Stimulated activated effector memory CD8-positive, alpha-beta T cell treated with anti-CD3 and anti-CD28 coated beads, Interleukin-12 subunit alpha, Interleukin-12 subunit beta, amount 100 ng/mL, for 72 hours (primary cell): ENCODE results near the gene ZNF662.
A peak's percentile ranks its signal among the peaks of the same experiment; 100 is the strongest.

ENCODE experiments used
- ATAC-seq: fragments of 150-1000 bp; cut with Tn5 transposase; 2 replicates; pipeline ENCODE4 v1.10.0; 2021
- DNase-seq, 2 donors: peaks; one replicate each; pipeline ENCODE4 v3.0.0; 2021 to 2022; ENCODE audit warnings: low spot score in 2 of 2
- H3K27ac Mint-ChIP-seq: one replicate; pipeline ENCODE4 v1.8.0; 2022; ENCODE audit warnings: mild to moderate bottlenecking, mixed read lengths
- H3K36me3 Mint-ChIP-seq: one replicate; pipeline ENCODE4 v1.8.0; 2022; ENCODE audit warnings: mild to moderate bottlenecking, mixed read lengths
- H3K4me1 Mint-ChIP-seq: one replicate; pipeline ENCODE4 v1.8.0; 2022; ENCODE audit warnings: mixed read lengths
- H3K4me3 Mint-ChIP-seq: one replicate; pipeline ENCODE4 v1.8.0; 2022; ENCODE audit warnings: mild to moderate bottlenecking, mixed read lengths
- H3K9me3 Mint-ChIP-seq: one replicate; pipeline ENCODE4 v1.8.0; 2022; ENCODE audit warnings: mixed read lengths

The ZNF662 gene

DNA sequence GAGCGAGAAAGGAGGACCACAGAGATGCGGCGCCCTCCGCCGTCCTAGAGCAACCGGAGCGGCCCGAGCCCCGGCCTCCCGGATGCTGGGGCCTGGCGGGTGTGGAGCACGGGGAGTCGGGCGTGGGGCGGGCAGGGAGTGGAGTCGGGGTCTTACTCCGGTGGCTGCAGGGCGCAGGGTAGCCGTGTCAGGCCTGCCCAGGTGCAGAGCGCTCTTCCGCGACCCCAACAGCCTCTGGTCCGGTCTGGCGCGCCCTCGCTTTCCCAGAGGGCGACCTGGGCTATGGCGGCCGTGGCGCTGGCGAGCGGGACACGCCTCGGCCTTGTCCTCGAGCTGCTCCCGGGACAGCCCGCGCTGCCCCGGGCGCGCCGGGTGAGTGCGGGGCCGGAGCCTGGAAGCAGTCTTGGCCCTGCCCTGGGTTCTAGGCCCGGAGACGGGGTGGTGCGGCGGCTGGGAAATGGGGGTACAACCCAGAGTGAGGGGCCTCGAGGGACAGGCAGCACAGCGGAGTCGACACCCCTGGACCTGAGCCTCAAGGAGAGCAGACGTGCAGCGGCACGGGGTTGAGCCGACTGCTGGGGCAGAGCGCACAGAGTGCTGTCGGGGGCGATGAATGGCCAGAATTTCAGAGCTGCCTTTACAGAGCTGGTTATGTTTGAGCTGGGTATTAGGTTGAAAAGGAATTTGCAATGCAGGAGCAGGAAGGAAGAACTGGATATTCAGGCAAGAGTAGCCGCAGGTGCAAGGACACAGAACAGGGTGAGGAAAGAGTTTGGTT is at the start of gene ZNF662:
Gene ZNF662, plus strand, starts transcription at position 73 of the 778 bp plus-strand sequence. CDS start 1,973 bp downstream, outside the sequence.
- peak within 1 kb of the TSS; percentile 58 for H3K4me3 Mint-ChIP-seq
- H3K9me3 Mint-ChIP-seq, result peaks cover 11% of the 10 kb centered on the region
- DNase-seq, result no peak
- peak; percentile 36 for ATAC-seq
- no peak within 1 kb of the TSS for H3K27ac Mint-ChIP-seq
- no peaks in the 10 kb centered on the region for H3K36me3 Mint-ChIP-seq
- peaks cover 7% of the 10 kb centered on the region for H3K4me1 Mint-ChIP-seq

DNA sequence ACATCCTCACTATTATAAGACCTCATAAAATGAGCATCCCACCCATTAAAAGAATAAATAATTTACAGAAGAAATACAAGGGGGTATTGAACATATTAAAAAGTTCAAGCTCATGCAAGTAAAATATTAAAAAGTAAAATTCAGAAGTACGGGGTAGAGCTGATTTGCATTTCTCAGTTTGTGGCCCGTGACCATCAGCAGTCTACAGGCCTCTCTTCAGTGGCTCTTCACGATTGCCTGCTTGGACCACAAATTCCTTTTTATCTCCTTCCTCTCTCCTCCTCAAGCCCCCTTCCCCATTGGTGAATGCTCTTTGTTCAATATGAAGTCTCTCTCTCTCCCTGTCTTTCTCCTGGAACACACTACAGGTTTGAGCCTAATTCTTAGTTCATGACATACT is 49.4 kb upstream of the ZNF662 start:
- no peaks in the 10 kb centered on the region for H3K36me3 Mint-ChIP-seq
- no peak overlapping the region for H3K27ac Mint-ChIP-seq
- DNase-seq (no peak), ATAC-seq (no peak)
- H3K4me1 Mint-ChIP-seq, result no peaks in the 10 kb centered on the region
- H3K4me3 Mint-ChIP-seq, result no peak overlapping the region
- H3K9me3 Mint-ChIP-seq, result no peaks in the 10 kb centered on the region

DNA sequence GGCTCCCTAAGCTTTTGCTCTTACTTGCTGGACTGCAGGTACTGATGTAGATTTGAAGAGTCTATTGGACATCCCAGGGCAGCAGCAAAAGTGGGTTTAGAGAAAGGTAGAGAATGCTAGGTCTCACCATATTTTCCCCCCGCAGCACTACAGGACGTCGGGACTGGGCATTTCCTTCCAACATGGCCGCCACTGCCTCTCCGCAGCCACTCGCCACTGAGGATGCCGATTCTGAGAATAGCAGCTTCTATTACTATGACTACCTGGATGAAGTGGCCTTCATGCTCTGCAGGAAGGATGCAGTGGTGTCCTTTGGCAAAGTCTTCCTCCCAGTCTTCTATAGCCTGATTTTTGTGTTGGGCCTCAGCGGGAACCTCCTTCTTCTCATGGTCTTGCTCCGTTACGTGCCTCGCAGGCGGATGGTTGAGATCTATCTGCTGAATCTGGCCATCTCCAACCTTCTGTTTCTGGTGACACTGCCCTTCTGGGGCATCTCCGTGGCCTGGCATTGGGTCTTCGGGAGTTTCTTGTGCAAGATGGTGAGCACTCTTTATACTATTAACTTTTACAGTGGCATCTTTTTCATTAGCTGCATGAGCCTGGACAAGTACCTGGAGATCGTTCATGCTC is 41.5 kb upstream of the ZNF662 start:
- H3K4me1 Mint-ChIP-seq, result no peaks in the 10 kb centered on the region
- H3K36me3 Mint-ChIP-seq, result no peaks in the 10 kb centered on the region

DNA sequence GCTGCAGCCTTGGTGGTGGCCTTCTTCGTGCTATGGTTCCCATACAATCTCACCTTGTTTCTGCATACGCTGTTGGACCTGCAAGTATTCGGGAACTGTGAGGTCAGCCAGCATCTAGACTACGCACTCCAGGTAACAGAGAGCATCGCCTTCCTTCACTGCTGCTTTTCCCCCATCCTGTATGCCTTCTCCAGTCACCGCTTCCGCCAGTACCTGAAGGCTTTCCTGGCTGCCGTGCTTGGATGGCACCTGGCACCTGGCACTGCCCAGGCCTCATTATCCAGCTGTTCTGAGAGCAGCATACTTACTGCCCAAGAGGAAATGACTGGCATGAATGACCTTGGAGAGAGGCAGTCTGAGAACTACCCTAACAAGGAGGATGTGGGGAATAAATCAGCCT is 40.7 kb upstream of the ZNF662 start:
- Mint-ChIP-seq H3K27ac (no peak overlapping the region), H3K9me3 (no peaks in the 10 kb centered on the region), H3K36me3 (no peaks in the 10 kb centered on the region), H3K4me1 (no peaks in the 10 kb centered on the region), H3K4me3 (no peak overlapping the region)
- ATAC-seq, result no peak
- DNase-seq, result no peak

More for the DNA sequence above, 41.5 kb upstream of the ZNF662 start:
- DNase-seq (no peak), ATAC-seq (no peak)
- Mint-ChIP-seq H3K27ac (no peak overlapping the region), H3K4me3 (no peak overlapping the region), H3K9me3 (no peaks in the 10 kb centered on the region)

DNA sequence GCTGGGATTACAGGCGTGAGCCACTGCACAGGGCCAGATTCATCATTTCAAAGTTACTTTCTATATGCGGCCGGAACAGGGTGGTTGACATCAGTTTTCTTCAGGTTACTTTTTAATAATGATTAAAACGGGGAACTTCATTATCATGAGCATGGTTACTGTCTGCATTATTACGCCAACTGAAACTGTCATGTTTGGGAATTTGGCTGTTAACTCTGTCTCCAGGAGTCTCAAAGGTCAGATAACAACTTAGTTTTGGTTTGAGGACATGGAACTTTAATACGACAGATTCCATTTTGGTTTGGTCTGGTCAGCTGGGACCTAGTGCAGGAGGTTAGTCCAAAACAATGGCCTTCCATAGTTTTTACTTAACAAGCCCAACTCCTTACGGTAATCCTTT is 38.8 kb upstream of the ZNF662 start:
- H3K9me3 Mint-ChIP-seq, result no peaks in the 10 kb centered on the region
- no peak overlapping the region for H3K4me3 Mint-ChIP-seq
- DNase-seq (no peak), ATAC-seq (no peak)
- H3K27ac Mint-ChIP-seq, result no peak overlapping the region
- H3K4me1 Mint-ChIP-seq, result no peaks in the 10 kb centered on the region
- H3K36me3 Mint-ChIP-seq, result no peaks in the 10 kb centered on the region

DNA sequence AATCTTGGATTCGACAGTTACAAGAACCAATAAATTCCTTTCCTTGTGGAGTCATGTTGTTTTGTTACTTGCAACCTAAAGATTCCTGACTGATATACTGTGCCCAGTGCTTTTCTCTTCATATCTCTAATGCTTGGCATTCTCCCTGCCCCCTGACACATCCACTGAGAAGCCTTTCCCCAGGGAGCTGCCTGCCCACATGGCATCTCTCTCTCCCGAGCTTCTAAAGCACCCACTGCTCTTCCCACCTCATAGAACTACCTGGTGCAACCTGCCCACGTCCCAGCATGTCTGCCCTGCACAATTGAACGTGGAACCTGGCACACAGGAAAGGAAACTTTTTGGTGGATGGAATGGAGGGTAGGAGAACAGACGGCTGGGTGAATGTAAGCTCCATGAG is 37.1 kb upstream of the ZNF662 start:
- Mint-ChIP-seq H3K36me3 (no peaks in the 10 kb centered on the region), H3K4me1 (no peaks in the 10 kb centered on the region), H3K9me3 (no peaks in the 10 kb centered on the region), H3K27ac (no peak overlapping the region), H3K4me3 (no peak overlapping the region)
- ATAC-seq, result no peak
- DNase-seq, result no peak

DNA sequence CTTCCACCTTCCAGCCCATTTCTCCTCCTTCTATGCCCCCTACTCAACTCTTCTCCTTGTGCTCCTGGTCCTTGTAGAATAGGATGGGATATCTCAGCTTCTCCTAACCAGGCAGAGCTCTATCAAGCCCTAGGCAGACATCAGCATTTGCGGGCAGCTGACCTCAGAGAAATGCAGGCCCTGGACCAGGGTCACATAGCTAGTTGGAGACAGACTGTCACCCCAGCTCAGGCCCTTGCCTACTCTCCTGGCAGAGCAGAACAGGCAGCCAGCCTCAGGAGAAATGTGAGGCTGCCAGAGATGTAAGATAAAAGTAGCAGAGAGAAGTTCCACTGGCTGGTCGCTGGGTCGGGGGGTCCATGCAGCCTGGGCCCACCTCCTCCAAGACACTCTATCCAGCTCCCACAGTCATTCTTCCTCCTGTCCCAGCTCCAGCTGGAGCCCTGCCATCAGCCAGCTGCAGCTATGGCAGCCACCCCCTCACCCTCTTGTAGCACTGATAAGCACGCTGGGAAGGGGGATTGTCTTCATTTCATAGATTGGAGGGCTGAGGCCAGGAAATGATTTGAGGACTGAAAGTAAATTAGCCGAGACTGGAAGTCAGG is 34.2 kb upstream of the ZNF662 start:
- DNase-seq, result no peak
- no peaks in the 10 kb centered on the region for H3K4me1 Mint-ChIP-seq
- H3K36me3 Mint-ChIP-seq, result no peaks in the 10 kb centered on the region
- H3K27ac Mint-ChIP-seq, result no peak overlapping the region
- H3K9me3 Mint-ChIP-seq, result no peaks in the 10 kb centered on the region
- no peak overlapping the region for H3K4me3 Mint-ChIP-seq
- ATAC-seq, result no peak

DNA sequence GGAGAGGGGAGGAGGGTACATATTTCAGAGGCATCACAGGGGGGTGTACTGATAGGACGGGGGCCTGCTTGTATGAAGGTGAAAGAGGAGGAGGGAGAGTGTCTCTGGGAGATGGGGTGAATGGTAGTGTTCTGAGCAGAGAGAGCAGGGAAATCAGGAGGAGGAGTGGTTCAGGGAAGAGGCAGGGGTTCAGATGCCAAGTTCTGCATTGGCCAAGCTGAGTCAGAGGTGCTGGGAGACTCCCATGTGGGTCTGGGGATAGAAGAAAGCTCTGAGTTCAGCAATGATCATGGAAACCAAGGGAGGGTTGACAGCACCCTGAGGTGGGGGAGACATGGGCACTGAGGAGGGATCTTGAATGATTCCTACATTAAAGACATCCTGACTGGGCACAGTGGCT is 33.2 kb upstream of the ZNF662 start:
- H3K4me3 Mint-ChIP-seq, result no peak overlapping the region
- no peak overlapping the region for H3K27ac Mint-ChIP-seq
- no peaks in the 10 kb centered on the region for H3K9me3 Mint-ChIP-seq
- H3K4me1 Mint-ChIP-seq, result no peaks in the 10 kb centered on the region
- H3K36me3 Mint-ChIP-seq, result no peaks in the 10 kb centered on the region
- no peak for ATAC-seq
- DNase-seq, result no peak

DNA sequence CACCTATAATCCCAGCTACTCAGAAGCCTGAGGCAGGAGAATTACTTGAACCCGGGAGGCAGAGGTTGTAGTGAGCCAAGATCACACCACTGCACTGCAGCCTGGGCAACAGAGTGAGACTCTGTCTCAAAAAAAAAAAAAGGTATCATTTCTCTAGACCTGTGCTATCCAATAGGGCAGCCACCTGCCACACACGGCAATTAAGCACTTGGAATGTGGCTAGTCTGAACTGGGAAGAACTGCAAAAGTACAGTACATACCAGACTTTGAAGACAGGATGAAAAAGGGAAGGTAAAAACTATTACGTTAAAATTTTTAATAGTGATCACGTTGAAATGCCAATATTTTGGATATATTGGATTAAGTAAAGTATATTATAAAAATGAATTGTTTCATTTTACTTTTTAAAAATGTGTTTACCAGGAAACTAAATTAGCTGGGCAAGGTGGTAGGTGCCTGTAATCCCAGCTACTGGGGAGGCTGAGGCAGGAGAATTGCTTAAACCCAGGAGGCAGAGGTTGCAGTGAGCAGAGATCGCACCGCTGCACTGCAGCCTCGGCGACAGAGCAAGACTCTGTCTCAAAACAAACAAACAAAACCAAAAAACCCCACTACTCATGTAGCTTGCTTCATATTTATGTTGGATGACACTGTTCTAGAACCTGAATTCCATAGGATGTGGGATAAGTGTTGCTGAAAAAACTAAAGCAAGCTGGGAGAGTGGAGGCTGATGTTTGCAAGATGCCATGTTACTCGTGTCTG is 32.5 kb upstream of the ZNF662 start:
- no peaks in the 10 kb centered on the region for H3K36me3 Mint-ChIP-seq
- ATAC-seq (no peak), DNase-seq (no peak)
- H3K4me1 Mint-ChIP-seq, result no peaks in the 10 kb centered on the region
- H3K9me3 Mint-ChIP-seq, result no peaks in the 10 kb centered on the region
- no peak overlapping the region for H3K4me3 Mint-ChIP-seq
- H3K27ac Mint-ChIP-seq, result no peak overlapping the region

DNA sequence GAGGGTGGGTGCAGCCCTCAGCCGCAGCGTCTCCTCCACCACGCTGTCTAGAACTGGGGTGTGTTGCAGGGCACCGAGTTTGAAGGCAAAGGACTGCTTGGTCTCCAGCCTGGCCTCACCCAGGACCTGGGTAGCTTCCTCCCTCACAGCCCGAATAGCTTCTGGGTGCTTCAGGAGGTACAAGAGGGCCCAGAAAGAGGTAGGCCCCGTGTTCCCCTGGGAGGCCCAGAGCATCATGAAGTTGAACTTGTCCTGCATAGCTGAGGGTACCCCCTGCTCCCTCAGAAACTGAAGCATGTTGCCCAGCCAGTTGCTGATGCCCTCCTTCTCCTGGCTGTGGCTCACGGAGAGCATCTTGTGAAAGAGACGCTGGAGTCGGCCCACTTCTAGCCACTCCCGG is 31.2 kb upstream of the ZNF662 start:
- H3K27ac Mint-ChIP-seq, result no peak overlapping the region
- H3K4me3 Mint-ChIP-seq, result no peak overlapping the region
- no peaks in the 10 kb centered on the region for H3K9me3 Mint-ChIP-seq
- ATAC-seq, result peak; percentile 5
- H3K36me3 Mint-ChIP-seq, result no peaks in the 10 kb centered on the region
- DNase-seq, result no peak
- no peaks in the 10 kb centered on the region for H3K4me1 Mint-ChIP-seq

DNA sequence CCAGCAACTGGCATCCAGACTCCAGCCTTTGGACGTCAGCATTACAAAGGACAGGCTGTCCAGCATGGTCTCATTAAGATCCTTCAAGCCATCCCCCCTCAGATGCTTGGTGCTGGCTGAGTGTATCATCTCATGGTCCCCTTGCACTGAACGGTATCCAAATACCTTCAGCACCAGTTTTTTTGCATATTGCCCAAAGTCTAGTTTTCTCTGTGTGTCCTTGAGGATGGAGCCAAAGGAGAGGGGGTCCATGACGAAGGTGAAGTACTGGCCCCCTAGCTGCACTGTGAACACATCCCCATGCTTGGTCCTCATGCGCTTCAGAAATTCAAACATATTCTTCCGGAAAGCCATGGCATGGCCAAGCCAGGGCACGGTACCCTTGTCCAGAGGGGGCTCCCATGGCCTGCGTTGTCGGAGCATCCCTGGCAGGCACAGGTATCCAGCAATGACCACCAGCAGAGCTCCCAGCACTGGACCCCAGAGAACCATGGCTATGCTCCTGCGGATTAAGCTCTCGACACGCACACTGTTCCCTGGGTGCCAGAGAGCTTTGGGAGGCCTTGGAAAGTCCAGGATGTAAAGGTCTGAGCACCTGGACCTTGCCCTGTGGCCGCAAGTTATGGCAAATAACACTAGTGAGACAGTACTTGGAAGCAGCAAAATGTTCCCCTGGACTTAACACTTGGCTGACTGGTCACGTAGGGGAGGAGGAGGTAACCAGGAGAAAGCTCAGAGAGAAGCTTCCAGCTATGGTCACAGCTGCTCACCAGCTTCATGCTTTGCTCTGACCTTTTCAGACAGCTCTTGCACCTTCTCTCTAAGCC is 30.4 kb upstream of the ZNF662 start, which contains the start of gene CYP8B1:
Gene CYP8B1, minus strand, starts transcription at position 555 of the 827 bp plus-strand sequence. Its CDS starts 63 bp downstream, at position 492.
- no peak for DNase-seq
- Mint-ChIP-seq H3K9me3 (no peaks in the 10 kb centered on the region), H3K27ac (no peak within 1 kb of the TSS), H3K36me3 (peaks cover 4% of the 10 kb centered on the region), H3K4me1 (no peaks in the 10 kb centered on the region), H3K4me3 (no peak within 1 kb of the TSS)
- ATAC-seq, result no peak

DNA sequence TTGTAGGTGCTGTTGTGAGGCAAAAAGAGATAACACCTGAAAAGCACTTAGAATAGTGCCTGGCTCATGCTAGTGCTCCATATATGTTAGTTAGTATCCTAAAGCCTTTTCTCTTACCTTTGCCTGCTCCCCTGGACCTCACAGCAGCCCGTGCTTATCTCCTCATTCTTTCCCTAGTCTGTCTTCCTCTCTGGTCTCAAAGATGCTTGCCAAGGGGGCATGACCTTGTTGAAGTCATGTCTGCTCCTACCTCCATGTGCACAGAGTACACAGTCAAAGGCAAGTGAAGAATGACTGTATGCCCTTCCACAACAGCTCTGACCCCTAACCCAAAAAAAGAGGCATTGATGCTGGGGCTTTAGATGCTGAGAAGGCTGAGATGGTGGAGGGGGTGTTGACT is 29.5 kb upstream of the ZNF662 start:
- DNase-seq (no peak), ATAC-seq (no peak)
- Mint-ChIP-seq H3K27ac (no peak overlapping the region), H3K9me3 (no peaks in the 10 kb centered on the region), H3K4me3 (no peak overlapping the region), H3K36me3 (peaks cover 4% of the 10 kb centered on the region), H3K4me1 (peaks cover 6% of the 10 kb centered on the region)

DNA sequence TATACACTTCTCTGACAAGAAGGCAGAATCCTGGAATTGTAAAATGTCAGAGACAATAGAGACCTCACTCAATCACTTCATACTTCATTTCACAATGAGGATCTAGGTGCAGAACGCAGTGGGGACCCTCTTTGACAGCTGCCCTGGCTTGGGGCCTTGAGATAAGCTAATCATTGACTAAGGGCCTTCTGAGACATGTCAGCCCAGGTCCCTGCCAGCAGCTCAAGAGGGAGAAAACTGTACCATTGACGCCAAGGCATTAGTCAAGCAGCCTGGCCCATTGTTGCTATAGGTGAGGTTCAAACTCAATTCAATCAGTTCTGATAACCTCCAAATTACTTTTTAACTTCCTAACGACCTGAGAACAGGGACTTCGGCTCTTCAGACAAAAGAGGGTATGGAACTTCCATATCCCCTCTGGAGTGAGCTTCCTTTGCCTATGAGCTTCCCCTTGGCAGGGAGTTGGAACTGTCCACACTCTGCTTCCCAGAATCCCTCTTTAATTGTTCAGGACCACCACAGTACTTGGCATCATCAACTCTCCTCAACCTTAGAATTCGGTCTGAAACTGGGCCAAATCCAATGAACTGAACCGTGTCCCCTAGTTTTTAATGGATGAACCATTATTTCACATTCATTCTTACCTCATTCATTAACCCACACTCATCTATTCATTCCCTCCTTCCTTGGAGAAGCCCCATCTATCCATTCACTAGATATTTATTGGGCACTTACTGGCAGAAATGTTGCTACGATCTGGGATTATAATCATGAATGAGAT is 28.8 kb upstream of the ZNF662 start:
- H3K4me1 Mint-ChIP-seq, result peaks cover 10% of the 10 kb centered on the region
- H3K4me3 Mint-ChIP-seq, result no peak overlapping the region
- H3K36me3 Mint-ChIP-seq, result peaks cover 4% of the 10 kb centered on the region
- ATAC-seq, result no peak
- H3K9me3 Mint-ChIP-seq, result no peaks in the 10 kb centered on the region
- no peak overlapping the region for H3K27ac Mint-ChIP-seq
- no peak for DNase-seq

DNA sequence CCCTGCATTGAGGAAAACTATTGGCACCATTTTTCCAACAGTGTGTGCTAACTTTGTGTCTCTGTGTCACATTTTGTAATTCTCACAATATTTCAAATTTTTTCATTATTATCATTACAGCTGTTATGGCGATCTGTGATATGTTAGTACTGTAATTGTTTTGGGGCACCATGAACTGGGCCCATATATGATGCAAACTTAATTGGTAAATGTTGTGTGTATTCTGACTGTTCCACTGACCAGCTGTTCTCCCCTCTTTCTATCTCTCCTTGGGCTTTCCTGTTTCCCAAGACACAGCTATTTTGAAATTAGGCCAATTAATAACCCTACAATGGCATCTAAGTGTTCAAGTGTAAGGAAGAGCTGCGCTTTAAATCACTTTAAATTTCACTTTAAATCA is 28.1 kb upstream of the ZNF662 start:
- Mint-ChIP-seq H3K4me1 (peaks cover 10% of the 10 kb centered on the region), H3K27ac (no peak overlapping the region)

More for the DNA sequence above, 28.1 kb upstream of the ZNF662 start:
- DNase-seq, result no peak
- no peak overlapping the region for H3K4me3 Mint-ChIP-seq
- H3K9me3 Mint-ChIP-seq, result no peaks in the 10 kb centered on the region
- no peak for ATAC-seq
- peaks cover 4% of the 10 kb centered on the region for H3K36me3 Mint-ChIP-seq
